G401.6 (cell line): Measurements from ENCODE around the gene KLHDC8A.
A peak's percentile ranks its signal among the peaks of the same experiment; 100 is the strongest.
"Not testable (repeated sequence)": the region's sequence is repeated elsewhere in the genome, so short reads cannot be mapped to it uniquely, and the experiment has no call there.

Source experiments
- FAIRE-seq: peaks from 2 replicates; lab custom pipeline; 2012; peaks lifted over from hg19 to GRCh38; lab: Jason Lieb, UNC

Gene KLHDC8A

GRCh38 chr1:205317311-205317917 lies 39.3 kb downstream of the KLHDC8A start:
- FAIRE-seq, result no peak

- no peak for FAIRE-seq
These were observed 40.6 kb downstream of the KLHDC8A start for GRCh38 chr1:205316161-205316566.

GRCh38 chr1:205315008-205315618 lies 41.6 kb downstream of the KLHDC8A start:
- FAIRE-seq, result no peak

GRCh38 chr1:205313563-205314308 lies 43.0 kb downstream of the KLHDC8A start:
- FAIRE-seq, result no peak

- no peak for FAIRE-seq
These were observed 43.7 kb downstream of the KLHDC8A start for GRCh38 chr1:205312866-205313562.

- FAIRE-seq, result no peak
These were observed 45.6 kb downstream of the KLHDC8A start for GRCh38 chr1:205310976-205311704.

- no peak for FAIRE-seq
These were observed 47.0 kb downstream of the KLHDC8A start for GRCh38 chr1:205309741-205310140.

GRCh38 chr1:205306929-205307566 lies 49.7 kb downstream of the KLHDC8A start:
- no peak for FAIRE-seq

- FAIRE-seq, result no peak
These were observed 52.0 kb downstream of the KLHDC8A start for GRCh38 chr1:205304695-205305070.

- FAIRE-seq, result no peak
These were observed 52.6 kb downstream of the KLHDC8A start for GRCh38 chr1:205304046-205304694.

GRCh38 chr1:205303247-205303888 lies 53.4 kb downstream of the KLHDC8A start:
- no peak for FAIRE-seq

GRCh38 chr1:205301842-205302588 lies 54.7 kb downstream of the KLHDC8A start:
- peak; percentile 91 for FAIRE-seq

GRCh38 chr1:205301205-205301821 lies 55.4 kb downstream of the KLHDC8A start:
- FAIRE-seq, result no peak

GRCh38 chr1:205300149-205300548 lies 56.6 kb downstream of the KLHDC8A start:
- no peak for FAIRE-seq

- FAIRE-seq, result peak; percentile 95
These were observed 58.3 kb downstream of the KLHDC8A start for GRCh38 chr1:205298191-205298994.

- not testable (repeated sequence) for FAIRE-seq
These were observed 59.1 kb downstream of the KLHDC8A start for GRCh38 chr1:205297546-205298177.

GRCh38 chr1:205296154-205296553 lies 60.6 kb downstream of the KLHDC8A start:
- no peak for FAIRE-seq

- no peak for FAIRE-seq
These were observed 61.8 kb downstream of the KLHDC8A start for GRCh38 chr1:205294934-205295333.
